ENCODE results near the gene CARM1. TPM values are rescaled to one million over a fixed set of nuclear protein-coding genes. Genes with fewer than 3 reads are reported as not detected.

CARM1 gene
- total RNA-seq, 3 donors from 2014 or later: 49.1 to 54.3 (median 49.7) TPM

DNA sequence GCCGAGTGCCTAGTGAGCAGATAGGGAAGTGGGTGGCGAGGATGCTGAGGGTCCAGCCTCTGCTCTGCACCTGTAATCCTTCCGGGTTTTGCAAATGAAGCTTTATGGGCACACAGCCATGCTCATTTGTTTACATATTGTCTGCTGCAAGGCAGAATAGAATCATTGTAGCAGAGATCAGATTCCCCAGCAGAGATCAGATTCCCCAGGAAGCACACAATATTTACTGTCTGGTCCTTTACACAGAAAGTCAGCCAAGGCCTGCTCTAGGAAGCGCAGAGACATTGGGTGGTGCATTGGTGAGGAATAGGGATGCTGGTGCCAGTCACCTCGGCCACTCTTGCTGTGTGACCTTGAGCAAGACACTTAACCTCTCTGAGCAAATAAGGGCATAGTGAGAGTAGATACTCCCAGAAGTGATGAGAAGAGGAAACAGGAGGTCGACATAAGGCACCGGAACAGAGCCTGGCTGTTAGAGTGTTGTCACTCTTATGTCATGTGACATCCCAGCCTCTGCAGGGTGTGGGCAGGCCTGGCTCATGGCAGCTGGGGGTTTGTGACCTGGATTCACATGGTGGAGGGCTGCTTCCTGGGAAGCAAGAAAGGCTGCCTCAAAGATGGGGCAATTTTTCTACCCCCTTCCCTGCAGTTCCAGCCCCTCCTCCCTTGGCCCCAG, 25.6 kb downstream of the CARM1 start:
- ATAC-seq (peak; percentile 23), DNase-seq (peak in 1 of 3 donors; percentile 58)
- Histone ChIP-seq H3K9me3 (no peaks in the 10 kb centered on the region), H3K4me1 (ENCODE audit: low read depth) (peaks cover 41% of the 10 kb centered on the region), H3K36me3 (ENCODE audit: low read depth) (no peaks in the 10 kb centered on the region), H3K4me3 (no peak overlapping the region)
- TF ChIP-seq, protein P1, sequence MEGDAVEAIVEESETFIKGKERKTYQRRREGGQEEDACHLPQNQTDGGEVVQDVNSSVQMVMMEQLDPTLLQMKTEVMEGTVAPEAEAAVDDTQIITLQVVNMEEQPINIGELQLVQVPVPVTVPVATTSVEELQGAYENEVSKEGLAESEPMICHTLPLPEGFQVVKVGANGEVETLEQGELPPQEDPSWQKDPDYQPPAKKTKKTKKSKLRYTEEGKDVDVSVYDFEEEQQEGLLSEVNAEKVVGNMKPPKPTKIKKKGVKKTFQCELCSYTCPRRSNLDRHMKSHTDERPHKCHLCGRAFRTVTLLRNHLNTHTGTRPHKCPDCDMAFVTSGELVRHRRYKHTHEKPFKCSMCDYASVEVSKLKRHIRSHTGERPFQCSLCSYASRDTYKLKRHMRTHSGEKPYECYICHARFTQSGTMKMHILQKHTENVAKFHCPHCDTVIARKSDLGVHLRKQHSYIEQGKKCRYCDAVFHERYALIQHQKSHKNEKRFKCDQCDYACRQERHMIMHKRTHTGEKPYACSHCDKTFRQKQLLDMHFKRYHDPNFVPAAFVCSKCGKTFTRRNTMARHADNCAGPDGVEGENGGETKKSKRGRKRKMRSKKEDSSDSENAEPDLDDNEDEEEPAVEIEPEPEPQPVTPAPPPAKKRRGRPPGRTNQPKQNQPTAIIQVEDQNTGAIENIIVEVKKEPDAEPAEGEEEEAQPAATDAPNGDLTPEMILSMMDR (IDR thresholded peaks at IDR 0.05): no peak
- intact Hi-C loops (cut with DNase I, micrococcal nuclease): no loop called here

DNA sequence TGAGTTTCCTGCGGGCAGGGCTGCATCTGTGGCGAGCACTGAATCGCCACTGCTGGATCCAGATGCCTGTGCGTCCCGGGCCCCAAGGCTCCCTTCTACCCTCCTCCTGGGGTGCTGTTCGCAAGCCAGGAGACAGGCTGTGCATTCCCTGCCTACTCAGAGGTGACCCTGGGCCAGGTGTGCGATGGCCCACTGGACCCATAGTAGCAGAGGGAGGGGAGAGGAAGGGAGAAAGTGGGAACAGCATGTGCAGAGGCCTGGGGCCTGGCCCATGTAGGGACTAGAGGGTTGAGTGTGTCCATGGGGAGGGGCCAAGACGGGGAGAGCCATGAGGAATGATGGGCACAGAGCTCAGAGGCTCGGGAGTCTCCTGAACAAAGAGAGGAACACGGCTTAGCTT, 27.3 kb downstream of the CARM1 start:
- TF ChIP-seq, protein P1 (IDR thresholded peaks at IDR 0.05): no peak
- intact Hi-C loops (cut with DNase I, micrococcal nuclease): no loop called here
- H3K4me1 ChIP-seq (ENCODE audit: low read depth): peaks cover 31% of the 10 kb centered on the region
- peak; percentile 9 for ATAC-seq
- H3K4me3 ChIP-seq: no peak overlapping the region
- DNase-seq: no peak
- H3K36me3 ChIP-seq (ENCODE audit: low read depth): no peaks in the 10 kb centered on the region
- no peaks in the 10 kb centered on the region for H3K9me3 ChIP-seq

DNA sequence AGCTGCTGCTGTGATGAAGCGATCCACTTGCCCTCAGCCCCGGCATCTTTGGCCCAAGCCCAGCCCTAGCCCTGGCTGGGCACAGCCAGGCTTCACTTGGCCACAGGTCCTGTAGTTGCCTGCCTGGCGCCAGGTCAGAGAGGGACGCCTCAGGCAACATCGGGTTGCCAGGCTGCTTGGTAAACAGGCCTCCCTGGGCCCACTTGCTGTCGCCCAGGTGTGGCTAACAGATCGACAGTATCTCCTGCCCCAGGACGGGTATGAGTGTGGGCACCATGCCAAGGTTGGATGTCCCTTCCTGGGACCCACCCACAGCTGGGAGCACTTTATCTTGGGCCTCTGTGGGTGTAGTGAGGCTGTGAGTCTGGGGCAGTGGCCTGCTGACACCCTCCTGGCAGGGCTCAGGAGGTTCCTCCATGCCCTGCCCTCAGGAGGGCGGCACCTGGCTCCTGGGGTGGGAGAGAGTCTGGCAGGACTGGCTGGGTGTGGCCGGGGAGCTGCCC, 27.8 kb downstream of the CARM1 start:
- no peaks in the 10 kb centered on the region for H3K9me3 ChIP-seq
- no peak overlapping the region for H3K4me3 ChIP-seq
- DNase-seq (peak; percentile 90 to 92 (median 90)), ATAC-seq (peak; percentile 92)
- TF ChIP-seq, protein P1 (IDR thresholded peaks at IDR 0.05): no peak
- peaks cover 31% of the 10 kb centered on the region for H3K4me1 ChIP-seq (ENCODE audit: low read depth)
- no peaks in the 10 kb centered on the region for H3K36me3 ChIP-seq (ENCODE audit: low read depth)
- intact Hi-C loops (cut with DNase I, micrococcal nuclease): no loop called here

DNA sequence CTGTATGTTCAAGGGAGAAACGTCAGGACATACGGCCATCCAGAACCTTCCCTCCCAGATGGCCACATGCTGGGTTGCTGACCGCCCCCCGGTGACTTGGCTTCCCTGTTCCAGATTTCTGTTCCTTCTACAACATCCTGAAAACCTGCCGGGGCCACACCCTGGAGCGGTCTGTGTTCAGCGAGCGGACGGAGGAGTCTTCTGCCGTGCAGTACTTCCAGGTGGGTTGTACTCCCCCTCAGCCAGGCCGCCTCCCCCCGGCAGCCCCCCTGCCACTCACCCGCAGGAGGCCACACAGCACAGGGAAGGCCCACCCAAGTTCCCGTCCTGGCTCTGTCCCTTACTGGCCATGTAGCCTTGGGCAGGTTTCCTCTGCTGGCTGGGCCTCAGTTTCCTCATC, 36.6 kb downstream of the CARM1 start:
- Histone ChIP-seq H3K9me3 (no peaks in the 10 kb centered on the region), H3K36me3 (ENCODE audit: low read depth) (peaks cover 7% of the 10 kb centered on the region), H3K4me3 (no peak overlapping the region), H3K4me1 (ENCODE audit: low read depth) (no peaks in the 10 kb centered on the region)
- intact Hi-C loops (cut with DNase I, micrococcal nuclease): no loop called here
- TF ChIP-seq, protein P1 (IDR thresholded peaks at IDR 0.05): no peak
- DNase-seq (no peak), ATAC-seq (no peak)

DNA sequence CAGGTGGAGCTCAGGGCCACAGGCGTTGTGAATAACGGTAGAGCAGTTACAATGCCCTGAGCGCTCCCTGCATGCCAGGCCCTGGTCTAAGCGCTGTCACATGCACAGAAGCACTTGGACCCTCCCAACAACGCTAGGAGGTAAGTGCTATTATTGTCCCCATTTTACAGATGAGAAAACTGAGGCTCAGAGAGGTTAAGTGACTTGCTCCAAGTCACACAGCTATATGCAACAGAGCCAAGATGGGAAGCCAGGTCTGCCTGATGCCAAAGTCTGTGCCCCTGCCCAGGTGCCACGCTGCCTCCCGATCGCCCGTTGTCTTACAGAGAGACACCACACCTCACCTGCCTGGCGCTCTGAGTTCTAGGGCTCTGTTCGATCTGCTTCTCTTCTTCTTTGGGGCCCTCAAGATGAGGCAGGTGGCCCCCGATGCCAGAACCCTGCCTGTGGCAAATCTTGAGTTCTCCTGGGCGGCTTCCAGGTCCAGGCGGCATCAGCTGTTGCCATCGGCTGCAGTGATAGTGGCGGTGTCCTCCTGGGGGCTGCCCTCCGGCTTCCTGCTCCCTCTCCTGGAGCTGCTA, 37.1 kb downstream of the CARM1 start:
- Histone ChIP-seq H3K4me1 (ENCODE audit: low read depth) (no peaks in the 10 kb centered on the region), H3K9me3 (no peaks in the 10 kb centered on the region), H3K36me3 (ENCODE audit: low read depth) (peaks cover 7% of the 10 kb centered on the region), H3K4me3 (no peak overlapping the region)
- ATAC-seq: no peak
- DNase-seq: no peak
- TF ChIP-seq, protein P1 (IDR thresholded peaks at IDR 0.05): no peak
- intact Hi-C loops (cut with DNase I, micrococcal nuclease): no loop called here

Data from mucosa of descending colon (tissue), 3 donors.